Measurements from ENCODE around the gene CLEC4F. TPM values are rescaled to one million over a fixed set of nuclear protein-coding genes. Genes with fewer than 3 reads are reported as not detected.
"Not testable (repeated sequence)": the region's sequence is repeated elsewhere in the genome, so short reads cannot be mapped to it uniquely, and the experiment has no call there.

The CLEC4F gene
- total and polyA plus RNA-seq, 7 donors: 0.15 to 0.55 TPM; not detected in 5

- DNase-seq: no peak
- H3K4me3 ChIP-seq: no peak overlapping the region
- H3K36me3 ChIP-seq: no peaks in the 10 kb centered on the region
- no peak for TF ChIP-seq EP300 (IDR thresholded peaks at IDR 0.05)
- TF ChIP-seq POLR2A (IDR thresholded peaks at IDR 0.05): no peak
- no peak for TF ChIP-seq CTCF (IDR thresholded peaks at IDR 0.05)
- TF ChIP-seq POLR2AphosphoS5 (IDR thresholded peaks at IDR 0.05): no peak
- no peaks in the 10 kb centered on the region for H3K9me3 ChIP-seq
- intact Hi-C loops (cut with DNase I): no loop called here
- H3K27ac ChIP-seq: no peak overlapping the region
- 66 to 69% methylated on average over 5 of the region's 5 CpGs for WGBS, 2 donors
- peaks cover 0 to 3% (median 0%) of the 10 kb centered on the region in 3 donors for H3K27me3 ChIP-seq
- H3K4me1 ChIP-seq: no peaks in the 10 kb centered on the region
These were observed 14.4 kb downstream of the CLEC4F start for GRCh38 chr2:70806013-70806412.

GRCh38 chr2:70801607-70802263 lies 18.7 kb downstream of the CLEC4F start:
- 75% methylated on average over 10 of the region's 10 CpGs for WGBS, 2 donors
- TF ChIP-seq CTCF (IDR thresholded peaks at IDR 0.05): no peak
- no peak for TF ChIP-seq EP300 (IDR thresholded peaks at IDR 0.05)
- TF ChIP-seq POLR2AphosphoS5 (IDR thresholded peaks at IDR 0.05): no peak
- TF ChIP-seq POLR2A (IDR thresholded peaks at IDR 0.05): no peak

GRCh38 chr2:70799706-70800105 lies 20.7 kb downstream of the CLEC4F start:
- H3K36me3 ChIP-seq: no peaks in the 10 kb centered on the region
- peaks cover 0 to 3% (median 1%) of the 10 kb centered on the region in 4 donors for H3K9me3 ChIP-seq
- intact Hi-C loops (cut with DNase I): no loop called here
- H3K27me3 ChIP-seq: peaks cover 0 to 3% (median 0%) of the 10 kb centered on the region in 3 donors
- TF ChIP-seq POLR2A (IDR thresholded peaks at IDR 0.05) (no peak), POLR2AphosphoS5 (IDR thresholded peaks at IDR 0.05) (no peak), EP300 (IDR thresholded peaks at IDR 0.05) (no peak), CTCF (IDR thresholded peaks at IDR 0.05) (no peak)
- no peak overlapping the region for H3K27ac ChIP-seq
- DNase-seq: no peak
- no peak overlapping the region for H3K4me3 ChIP-seq
- H3K4me1 ChIP-seq: no peaks in the 10 kb centered on the region
- 85 to 89% methylated on average over 2 of the region's 2 CpGs for WGBS, 2 donors

More at GRCh38 chr2:70801607-70802263, 18.7 kb downstream of the CLEC4F start:
- Histone ChIP-seq H3K27ac (no peak overlapping the region), H3K36me3 (no peaks in the 10 kb centered on the region), H3K9me3 (peaks cover 0 to 3% (median 1%) of the 10 kb centered on the region in 4 donors), H3K4me3 (no peak overlapping the region), H3K27me3 (peaks cover 0 to 3% (median 0%) of the 10 kb centered on the region in 3 donors), H3K4me1 (no peaks in the 10 kb centered on the region)
- intact Hi-C loops (cut with DNase I): no loop called here
- no peak for DNase-seq

GRCh38 chr2:70797996-70798395 lies 22.4 kb downstream of the CLEC4F start:
- H3K9me3 ChIP-seq; H3K36me3 ChIP-seq; DNase-seq; intact Hi-C loops (cut with DNase I); H3K27me3 ChIP-seq; H3K4me3 ChIP-seq; H3K4me1 ChIP-seq; H3K27ac ChIP-seq: not testable (repeated sequence)
- WGBS, 2 donors: 79 to 85% methylated on average over 3 of the region's 3 CpGs

GRCh38 chr2:70797506-70797905 lies 22.9 kb downstream of the CLEC4F start:
- Histone ChIP-seq H3K27ac (no peak overlapping the region), H3K9me3 (peaks cover 0 to 3% (median 1%) of the 10 kb centered on the region in 4 donors), H3K4me1 (no peaks in the 10 kb centered on the region), H3K27me3 (peaks cover 0 to 3% (median 0%) of the 10 kb centered on the region in 3 donors), H3K4me3 (no peak overlapping the region), H3K36me3 (no peaks in the 10 kb centered on the region)
- DNase-seq: no peak
- intact Hi-C loops (cut with DNase I): no loop called here
- TF ChIP-seq POLR2A (IDR thresholded peaks at IDR 0.05) (no peak), POLR2AphosphoS5 (IDR thresholded peaks at IDR 0.05) (no peak), EP300 (IDR thresholded peaks at IDR 0.05) (no peak), CTCF (IDR thresholded peaks at IDR 0.05) (no peak)
- WGBS, 2 donors: 49 to 53% methylated on average over 2 of the region's 2 CpGs
